ENCODE measurements around the gene CLEC16A.

DNA sequence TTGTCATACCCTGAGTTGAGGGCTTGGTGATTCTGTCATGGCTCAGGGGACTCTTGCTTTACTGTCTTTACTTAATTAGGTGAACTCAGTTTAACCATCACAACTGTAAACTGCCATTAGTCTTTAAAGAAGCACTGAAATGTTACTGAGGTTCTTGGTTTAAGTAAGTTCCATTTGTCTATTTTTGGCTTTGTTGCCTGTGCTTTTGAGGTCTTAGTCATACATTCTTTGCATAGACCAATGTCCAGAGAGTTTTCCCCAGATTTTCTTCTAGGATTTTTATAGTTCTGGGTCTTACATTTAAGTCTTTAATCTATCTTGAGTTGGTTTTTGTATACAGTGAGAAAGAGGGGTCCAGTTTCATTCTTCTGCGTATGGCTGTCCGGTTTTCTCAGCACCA, 174.1 kb downstream of the CLEC16A start:
- TF ChIP-seq CTCF (IDR thresholded peaks at IDR 0.05; ENCODE audit: low read depth, low read length, poor library complexity, severe bottlenecking) (no peak), EZH2phosphoT487 (IDR thresholded peaks at IDR 0.05; ENCODE audit: borderline replicate concordance, low read length) (no peak)
